NB4 (cell line): Measurements from ENCODE around the gene ATRNL1.

ENCODE experiments used
- DNase-seq: peaks from one replicate; pipeline ENCODE4 v3.0.0; 2010; ENCODE audit warnings: low read depth
- H3K4me3 ChIP-seq: one replicate; pipeline ENCODE4 v1.5.1; 2011; ENCODE audit warnings: mild to moderate bottlenecking, low read depth, low read length, moderate library complexity
- MYC ChIP-seq: IDR thresholded peaks from 2 replicates; pipeline ENCODE4 v1.6.1; 2011; ENCODE audit warnings: low read depth, low read length
- POLR2A ChIP-seq: IDR thresholded peaks from 2 replicates; pipeline ENCODE4 v1.6.1; 2011; ENCODE audit warnings: mild to moderate bottlenecking; ENCODE audit not compliant: insufficient read length; ENCODE audit errors: extremely low read depth
- TF ChIP-seq, protein P1 (sequence below): IDR thresholded peaks from 2 replicates; pipeline ENCODE4 v1.6.1; 2011; ENCODE audit warnings: low read depth, low read length
- TF ChIP-seq, protein P2 (sequence below): IDR thresholded peaks from one replicate; pipeline ENCODE4 v1.5.1; 2012; ENCODE audit warnings: low read depth, low read length

ATRNL1 gene

DNA sequence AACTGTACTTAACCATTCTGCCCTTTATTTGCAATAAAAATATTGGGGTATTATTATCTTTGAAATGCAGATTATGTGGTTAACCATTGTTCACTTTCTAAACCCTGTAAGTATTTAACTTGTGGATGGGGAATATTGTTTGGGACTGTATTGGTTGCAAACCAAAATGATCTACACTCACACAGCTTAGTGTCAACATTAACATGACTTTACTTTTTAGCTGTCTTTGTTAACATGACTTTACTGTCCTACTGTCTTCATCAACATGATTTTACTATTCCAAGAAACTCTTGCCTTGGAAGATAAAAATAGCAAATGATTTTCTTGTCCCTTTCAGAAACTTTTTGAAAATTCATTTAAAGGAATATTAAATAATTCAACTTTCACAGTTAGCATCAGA is 708.3 kb downstream of the ATRNL1 start:
- H3K4me3 ChIP-seq = no peak overlapping the region
- TF ChIP-seq, protein P1, sequence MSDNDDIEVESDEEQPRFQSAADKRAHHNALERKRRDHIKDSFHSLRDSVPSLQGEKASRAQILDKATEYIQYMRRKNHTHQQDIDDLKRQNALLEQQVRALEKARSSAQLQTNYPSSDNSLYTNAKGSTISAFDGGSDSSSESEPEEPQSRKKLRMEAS = no peak
- TF ChIP-seq MYC (no peak), POLR2A (no peak)
- TF ChIP-seq, protein P2, sequence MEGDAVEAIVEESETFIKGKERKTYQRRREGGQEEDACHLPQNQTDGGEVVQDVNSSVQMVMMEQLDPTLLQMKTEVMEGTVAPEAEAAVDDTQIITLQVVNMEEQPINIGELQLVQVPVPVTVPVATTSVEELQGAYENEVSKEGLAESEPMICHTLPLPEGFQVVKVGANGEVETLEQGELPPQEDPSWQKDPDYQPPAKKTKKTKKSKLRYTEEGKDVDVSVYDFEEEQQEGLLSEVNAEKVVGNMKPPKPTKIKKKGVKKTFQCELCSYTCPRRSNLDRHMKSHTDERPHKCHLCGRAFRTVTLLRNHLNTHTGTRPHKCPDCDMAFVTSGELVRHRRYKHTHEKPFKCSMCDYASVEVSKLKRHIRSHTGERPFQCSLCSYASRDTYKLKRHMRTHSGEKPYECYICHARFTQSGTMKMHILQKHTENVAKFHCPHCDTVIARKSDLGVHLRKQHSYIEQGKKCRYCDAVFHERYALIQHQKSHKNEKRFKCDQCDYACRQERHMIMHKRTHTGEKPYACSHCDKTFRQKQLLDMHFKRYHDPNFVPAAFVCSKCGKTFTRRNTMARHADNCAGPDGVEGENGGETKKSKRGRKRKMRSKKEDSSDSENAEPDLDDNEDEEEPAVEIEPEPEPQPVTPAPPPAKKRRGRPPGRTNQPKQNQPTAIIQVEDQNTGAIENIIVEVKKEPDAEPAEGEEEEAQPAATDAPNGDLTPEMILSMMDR = no peak
- DNase-seq = no peak

DNA sequence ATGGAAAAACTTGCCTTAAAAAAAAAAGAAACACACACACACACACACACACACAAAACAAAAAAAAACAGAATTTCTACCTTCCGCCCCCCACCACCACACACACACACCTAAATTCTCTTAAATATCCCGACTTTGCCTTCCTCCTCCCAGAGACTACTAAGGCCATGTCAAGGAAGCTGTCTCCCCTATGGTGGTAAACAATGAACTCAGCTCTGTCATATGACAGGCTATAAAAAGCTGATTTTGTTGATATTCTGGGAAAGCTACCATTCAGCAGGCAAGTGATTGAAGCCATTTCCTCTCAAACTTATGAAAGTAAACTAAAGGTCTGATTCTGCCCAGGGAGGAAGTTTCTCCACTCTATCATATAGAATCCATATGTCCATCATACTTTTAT is 708.8 kb downstream of the ATRNL1 start:
- DNase-seq = no peak
- no peak for TF ChIP-seq POLR2A
- no peak for TF ChIP-seq MYC

DNA sequence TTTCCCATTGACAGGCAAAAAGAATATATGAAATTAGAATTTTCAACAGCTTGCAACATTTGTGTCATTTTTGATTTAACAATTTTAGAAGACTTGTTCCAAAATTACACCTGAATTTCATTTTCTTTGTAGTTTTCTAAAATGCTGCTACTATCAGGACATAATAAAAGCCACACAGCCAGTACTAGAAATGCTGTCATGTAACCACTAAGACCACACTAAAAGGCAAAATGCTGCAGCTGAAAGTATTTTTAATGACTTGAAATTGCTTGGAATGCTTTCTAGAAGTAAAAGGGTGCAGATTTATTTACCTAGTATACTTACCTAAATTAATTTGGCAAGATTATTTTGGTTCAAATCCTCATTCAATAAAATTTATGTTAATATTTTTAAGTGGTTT is 709.7 kb downstream of the ATRNL1 start:
- TF ChIP-seq POLR2A (no peak), MYC (no peak)
- TF ChIP-seq, protein P1 = no peak
- TF ChIP-seq, protein P2 = no peak
- DNase-seq = no peak
- no peak overlapping the region for H3K4me3 ChIP-seq

More for the DNA sequence above, 708.8 kb downstream of the ATRNL1 start:
- no peak overlapping the region for H3K4me3 ChIP-seq

DNA sequence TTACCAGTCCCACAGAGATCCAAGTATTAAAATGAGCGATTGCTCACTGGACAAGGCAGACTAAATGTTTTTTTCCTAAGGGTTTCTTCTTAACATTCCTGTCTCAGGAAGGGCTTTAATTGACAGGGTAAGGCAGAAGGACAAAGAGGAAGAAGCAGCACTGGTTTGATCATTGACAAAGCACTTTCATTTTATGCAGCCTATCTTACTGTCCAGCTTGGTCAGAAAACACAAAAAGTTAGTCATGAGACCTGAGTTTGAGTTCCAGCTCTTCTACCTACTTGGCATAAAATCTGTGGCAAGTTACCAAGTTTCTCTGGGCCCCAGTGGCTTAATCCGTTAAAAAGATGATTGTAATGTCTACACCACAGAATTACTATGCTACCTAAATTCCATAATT is 721.4 kb downstream of the ATRNL1 start:
- no peak for DNase-seq
- no peak overlapping the region for H3K4me3 ChIP-seq
- TF ChIP-seq, protein P2 = no peak
- TF ChIP-seq POLR2A (no peak), MYC (no peak)
- TF ChIP-seq, protein P1 = no peak

DNA sequence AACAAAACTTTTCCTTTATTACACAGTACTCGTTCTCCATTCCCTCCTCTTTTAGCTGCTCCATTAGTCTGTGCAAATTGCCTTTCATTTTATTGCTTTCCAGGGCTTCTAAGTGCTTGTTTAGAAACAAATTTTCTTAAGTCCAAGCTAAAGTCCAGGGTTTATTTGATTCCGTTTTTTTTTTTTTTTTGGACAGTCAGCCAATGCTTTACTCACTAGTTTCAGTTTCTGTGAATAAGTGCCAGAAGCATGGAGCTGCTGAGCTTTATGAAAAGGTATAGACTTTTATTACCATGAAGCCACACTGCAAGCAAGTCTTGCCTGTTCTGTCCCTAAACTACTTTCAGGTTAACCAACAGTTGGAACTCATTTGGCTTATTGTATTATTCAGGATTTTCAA is 724.8 kb downstream of the ATRNL1 start:
- DNase-seq = no peak
- no peak overlapping the region for H3K4me3 ChIP-seq
- TF ChIP-seq, protein P1 = no peak
- TF ChIP-seq POLR2A (no peak), MYC (no peak)
- TF ChIP-seq, protein P2 = no peak

DNA sequence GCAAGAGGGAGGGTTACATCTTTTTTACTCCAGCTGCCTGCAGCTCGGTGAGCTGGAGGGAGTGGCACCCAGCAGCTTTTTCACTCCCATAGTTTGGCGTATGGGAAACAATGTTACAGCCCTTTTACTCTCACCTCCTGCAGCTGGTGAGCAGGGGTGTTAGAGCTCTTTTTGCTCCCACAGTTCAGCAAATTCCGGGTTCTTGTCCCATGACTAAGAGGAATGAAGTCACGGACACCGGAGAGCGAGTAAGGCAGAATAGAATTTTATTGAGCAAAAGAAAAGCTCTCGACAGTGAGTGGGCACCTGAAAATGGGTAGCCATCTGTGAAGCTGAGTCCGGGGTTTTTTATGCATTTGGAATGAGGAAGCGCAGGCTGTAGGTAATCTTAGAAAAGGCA is 733.2 kb downstream of the ATRNL1 start:
- H3K4me3 ChIP-seq = no peak overlapping the region
- TF ChIP-seq, protein P2 = no peak
- no peak for TF ChIP-seq POLR2A
- TF ChIP-seq MYC = no peak
- TF ChIP-seq, protein P1 = no peak
- DNase-seq = no peak
